GM23248 (cell line): ENCODE data around the gene ODC1. TPM values are rescaled to one million over a fixed set of nuclear protein-coding genes. Genes with fewer than 3 reads are reported as not detected.

ENCODE experiments used
- DNase-seq: peaks from one replicate; pipeline ENCODE4 v3.0.0-alpha.2; 2015
- H2AFZ ChIP-seq: fragments of 200-600 bp; sonication (generic); 2 replicates; pipeline ENCODE4 v1.6.1; 2016; ENCODE audit warnings: antibody characterized with exemption
- H3F3A ChIP-seq: fragments of 200-600 bp; sonication (generic); 2 replicates; pipeline ENCODE4 v1.6.1; 2016; ENCODE audit warnings: mild to moderate bottlenecking, antibody characterized with exemption, mixed run types; ENCODE audit not compliant: insufficient read depth
- H3K27ac ChIP-seq: fragments of 200-600 bp; sonication (generic); 2 replicates; pipeline ENCODE4 v1.5.1; 2016; ENCODE audit warnings: mild to moderate bottlenecking
- H3K27me3 ChIP-seq: fragments of 200-600 bp; sonication (generic); replicated peaks from 2 replicates; pipeline ENCODE4 v1.6.1; 2016; ENCODE audit warnings: mild to moderate bottlenecking; ENCODE audit not compliant: insufficient read depth
- H3K36me3 ChIP-seq: fragments of 200-600 bp; sonication (generic); 2 replicates; pipeline ENCODE4 v1.6.1; 2016; ENCODE audit warnings: low read depth, mild to moderate bottlenecking
- H3K4me1 ChIP-seq: fragments of 200-600 bp; sonication (generic); 2 replicates; pipeline ENCODE4 v1.6.1; 2016; ENCODE audit warnings: mild to moderate bottlenecking; ENCODE audit not compliant: insufficient read depth
- H3K4me2 ChIP-seq: fragments of 200-600 bp; sonication (generic); one replicate; pipeline ENCODE4 v1.6.1; 2016; ENCODE audit warnings: mild to moderate bottlenecking; ENCODE audit not compliant: unreplicated experiment
- H3K4me3 ChIP-seq: fragments of 200-600 bp; sonication (generic); 2 replicates; pipeline ENCODE4 v1.5.1; 2016; ENCODE audit warnings: mild to moderate bottlenecking
- H3K79me2 ChIP-seq: fragments of 200-600 bp; sonication (generic); 2 replicates; pipeline ENCODE4 v1.6.1; 2016; ENCODE audit warnings: mild to moderate bottlenecking; ENCODE audit not compliant: insufficient read depth
- H3K9ac ChIP-seq: fragments of 200-600 bp; sonication (generic); 2 replicates; pipeline ENCODE4 v1.6.1; 2016; ENCODE audit warnings: mild to moderate bottlenecking
- H3K9me2 ChIP-seq: fragments of 200-600 bp; sonication (generic); 2 replicates; pipeline ENCODE4 v1.6.1; 2016; ENCODE audit warnings: mixed run types, mild to moderate bottlenecking, moderate library complexity; ENCODE audit not compliant: insufficient read depth
- H3K9me3 ChIP-seq: fragments of 200-600 bp; sonication (generic); one replicate; pipeline ENCODE4 v1.6.1; 2017; ENCODE audit warnings: low read depth
- H4K20me1 ChIP-seq: fragments of 200-600 bp; sonication (generic); 2 replicates; pipeline ENCODE4 v1.6.0; 2016; ENCODE audit not compliant: insufficient read depth
- EZH2 ChIP-seq: fragments of 200-600 bp; sonication (generic); IDR thresholded peaks from 2 replicates; pipeline ENCODE4 v1.6.1; 2018; ENCODE audit warnings: antibody characterized with exemption, mild to moderate bottlenecking; ENCODE audit not compliant: insufficient read depth, poor library complexity, severe bottlenecking
- EZH2phosphoT487 ChIP-seq: fragments of 200-600 bp; sonication (generic); IDR thresholded peaks from 2 replicates; pipeline ENCODE4 v1.6.1; 2018; ENCODE audit warnings: antibody characterized with exemption, moderate library complexity, mild to moderate bottlenecking, low read depth; ENCODE audit not compliant: insufficient read depth
- WGBS, 2 experiments: methylation state at CpG; one replicate each; pipeline ENCODE4 v1.1.6; 2015 to 2017; ENCODE audit warnings: low lambda C conversion rate in 2 of 2, low coverage in 1 of 2; ENCODE audit errors: missing lambda C conversion rate in 2 of 2; 5-methylcytosine and 5-hydroxymethylcytosine counted together
- in situ Hi-C: fragments of 300-500 bp; cut with MboI; formaldehyde crosslinking; loops from 2 replicates; pipeline ENCODE4 v1.15.0; 2020
- polyA plus RNA-seq: library from polyadenylated mRNA; unstranded; fragments of >200 nt; fragmentation: Nextera tagmentation; extraction: Ambion mirVana; gene quantifications from 2 replicates; pipeline ENCODE4 v1.2.1, GENCODE V29; 2016
- total RNA-seq: library from RNA; depleted of rRNA; stranded (reverse); fragments of >200 nt; shearing (Covaris generic); gene quantifications from 2 replicates; pipeline ENCODE4 v1.2.3, GENCODE V29; 2014

The ODC1 gene
- total and polyA plus RNA-seq, 2 experiments from 2014 or later, result 58.3 to 106 TPM

DNA sequence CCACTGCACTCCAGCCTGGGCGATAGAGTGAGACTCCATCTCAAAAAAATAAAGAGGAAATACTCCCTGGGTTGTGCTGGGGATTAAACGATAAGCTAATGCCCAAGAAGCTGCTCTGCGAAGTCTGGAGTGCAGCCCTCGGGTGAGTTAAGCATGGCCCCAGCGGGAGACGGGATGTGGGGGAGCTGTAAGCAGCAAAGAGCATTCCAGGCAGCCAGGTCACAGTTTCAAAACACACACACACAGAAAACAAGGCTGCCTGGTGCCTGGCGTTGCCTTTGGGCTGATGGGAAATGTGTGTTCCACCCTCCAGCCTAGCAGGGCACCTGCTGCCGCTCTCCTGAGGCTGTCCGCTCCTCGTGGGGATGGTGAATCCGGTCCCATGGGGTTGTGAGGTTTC lies 24.1 kb downstream of the ODC1 start:
- Histone ChIP-seq H2AFZ (no peak overlapping the region), H3K9me3 (no peaks in the 10 kb centered on the region), H3K4me3 (no peak overlapping the region), H3K4me2 (no peak overlapping the region), H3K9me2 (no peaks in the 10 kb centered on the region), H3K9ac (no peak overlapping the region), H3F3A (0 out of 2 replicates have a peak, but pooled peaks cover 5% of the 10 kb centered on the region), H3K27ac (no peak overlapping the region), H4K20me1 (no peaks in the 10 kb centered on the region), H3K79me2 (no peaks in the 10 kb centered on the region), H3K4me1 (no peaks in the 10 kb centered on the region), H3K27me3 (no peaks in the 10 kb centered on the region), H3K36me3 (no peaks in the 10 kb centered on the region)
- whole genome bisulfite sequencing, 2 experiments, result 84 to 91% methylated on average over 11 of the region's 11 CpGs
- no peak for TF ChIP-seq EZH2
- no peak for TF ChIP-seq EZH2phosphoT487
- peak; percentile 39 for DNase-seq
- in situ Hi-C loops, result no loop called here

DNA sequence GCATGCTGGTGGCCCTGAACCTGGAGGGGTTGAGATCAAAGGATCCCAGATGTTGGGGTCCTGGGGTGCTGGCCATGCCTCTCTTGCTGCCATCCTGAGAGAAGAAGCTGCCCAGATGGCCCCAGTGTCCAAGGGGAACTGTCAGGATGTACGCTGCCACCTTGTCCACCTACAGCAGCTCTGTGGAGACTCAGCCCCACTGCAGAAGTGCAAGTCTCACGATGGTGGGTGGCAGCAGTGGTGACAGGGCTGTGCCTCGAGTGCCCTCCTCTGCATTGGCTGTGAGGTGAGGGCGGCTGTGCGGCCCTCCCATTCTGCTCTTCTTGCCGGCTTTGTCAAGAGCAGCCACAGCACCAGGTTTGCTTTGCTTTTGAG lies 24.7 kb downstream of the ODC1 start:
- Histone ChIP-seq H4K20me1 (no peaks in the 10 kb centered on the region), H3K9me2 (no peaks in the 10 kb centered on the region), H3K27ac (no peak overlapping the region), H2AFZ (no peak overlapping the region), H3K9ac (no peak overlapping the region), H3K36me3 (no peaks in the 10 kb centered on the region), H3K9me3 (no peaks in the 10 kb centered on the region), H3K4me2 (no peak overlapping the region), H3K79me2 (no peaks in the 10 kb centered on the region), H3K4me3 (no peak overlapping the region), H3K4me1 (no peaks in the 10 kb centered on the region), H3K27me3 (no peaks in the 10 kb centered on the region), H3F3A (0 out of 2 replicates have a peak, but pooled peaks cover under 1% of the 10 kb centered on the region)
- in situ Hi-C loops, result no loop called here
- no peak for DNase-seq
- TF ChIP-seq EZH2phosphoT487 (no peak), EZH2 (no peak)
- WGBS, 2 experiments, result 84% methylated on average over 6 of the region's 6 CpGs

DNA sequence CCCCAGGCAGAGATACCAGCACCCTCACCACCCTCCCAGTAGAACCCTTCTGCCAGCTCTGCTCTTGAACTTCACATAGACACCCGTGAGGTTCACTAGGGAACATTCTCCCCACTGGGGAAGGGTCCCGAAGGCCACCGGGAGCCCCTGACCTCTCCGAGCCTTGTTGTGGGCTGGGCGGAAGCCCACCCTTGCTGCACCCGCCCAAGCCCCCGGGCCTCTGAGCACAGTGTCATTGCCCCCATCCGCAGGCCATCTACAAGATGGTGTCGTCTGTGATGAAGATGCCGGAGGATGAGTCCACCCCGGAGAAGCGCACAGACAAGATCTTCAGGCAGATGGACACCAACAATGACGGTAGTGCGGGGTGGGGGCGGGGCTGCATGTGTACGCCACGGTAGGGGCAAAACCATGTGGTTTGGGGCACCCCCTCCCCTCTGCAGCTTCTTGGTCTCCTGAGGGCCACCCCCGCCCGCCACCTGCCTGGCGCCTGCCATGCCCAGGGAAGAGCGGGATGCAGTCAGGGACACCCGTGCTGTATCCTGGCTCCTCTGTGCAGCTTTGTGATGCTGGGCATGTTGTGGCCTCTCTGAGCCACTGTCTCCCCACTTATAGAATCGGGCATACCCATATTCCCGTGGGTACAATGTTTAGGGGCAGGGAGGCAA lies 25.3 kb downstream of the ODC1 start:
- Histone ChIP-seq H3K36me3 (no peaks in the 10 kb centered on the region), H3K27ac (no peak overlapping the region), H3K4me2 (no peak overlapping the region), H3K9me3 (no peaks in the 10 kb centered on the region), H3K4me3 (no peak overlapping the region), H3K9me2 (no peaks in the 10 kb centered on the region), H4K20me1 (no peaks in the 10 kb centered on the region), H3F3A (no peaks in the 10 kb centered on the region), H3K4me1 (no peaks in the 10 kb centered on the region), H3K27me3 (no peaks in the 10 kb centered on the region), H3K79me2 (no peaks in the 10 kb centered on the region), H2AFZ (no peak overlapping the region), H3K9ac (no peak overlapping the region)
- TF ChIP-seq EZH2phosphoT487 (no peak), EZH2 (no peak)
- no peak for DNase-seq
- whole genome bisulfite sequencing, 2 experiments, result 93 to 94% methylated on average over 22 to 24 of the region's 24 CpGs
- in situ Hi-C loops, result no loop called here

DNA sequence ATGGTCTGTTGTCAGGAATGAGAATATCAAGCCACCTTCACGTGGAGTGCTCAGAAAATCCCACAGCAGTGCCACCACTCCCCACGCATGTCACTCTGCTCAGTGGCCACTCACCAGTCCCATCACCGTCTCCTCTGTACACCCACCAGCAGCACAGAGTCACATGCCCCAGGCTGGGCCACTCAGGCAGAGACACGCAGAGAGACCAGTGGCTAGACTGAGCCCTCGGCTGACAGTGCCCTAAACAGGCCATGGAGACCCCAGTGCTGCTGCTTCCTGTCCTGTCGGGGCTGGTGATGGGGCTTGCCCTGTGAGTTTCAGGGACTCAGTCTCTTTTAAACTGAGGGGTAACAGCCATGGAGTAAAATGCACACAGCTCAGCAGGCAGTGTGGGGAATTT lies 25.9 kb downstream of the ODC1 start:
- in situ Hi-C loops, result no loop called here
- TF ChIP-seq EZH2phosphoT487 (no peak), EZH2 (no peak)
- Histone ChIP-seq H2AFZ (no peak overlapping the region), H3K4me3 (no peak overlapping the region), H4K20me1 (no peaks in the 10 kb centered on the region), H3K4me1 (no peaks in the 10 kb centered on the region), H3K27ac (no peak overlapping the region), H3K9me3 (no peaks in the 10 kb centered on the region), H3F3A (no peaks in the 10 kb centered on the region), H3K79me2 (no peaks in the 10 kb centered on the region), H3K9me2 (no peaks in the 10 kb centered on the region), H3K27me3 (no peaks in the 10 kb centered on the region), H3K9ac (no peak overlapping the region), H3K36me3 (no peaks in the 10 kb centered on the region), H3K4me2 (no peak overlapping the region)
- DNase-seq, result no peak
- WGBS, 2 experiments, result 94 to 98% methylated on average over 6 of the region's 6 CpGs
